ENCODE results near the gene MTA1.

The MTA1 gene

DNA sequence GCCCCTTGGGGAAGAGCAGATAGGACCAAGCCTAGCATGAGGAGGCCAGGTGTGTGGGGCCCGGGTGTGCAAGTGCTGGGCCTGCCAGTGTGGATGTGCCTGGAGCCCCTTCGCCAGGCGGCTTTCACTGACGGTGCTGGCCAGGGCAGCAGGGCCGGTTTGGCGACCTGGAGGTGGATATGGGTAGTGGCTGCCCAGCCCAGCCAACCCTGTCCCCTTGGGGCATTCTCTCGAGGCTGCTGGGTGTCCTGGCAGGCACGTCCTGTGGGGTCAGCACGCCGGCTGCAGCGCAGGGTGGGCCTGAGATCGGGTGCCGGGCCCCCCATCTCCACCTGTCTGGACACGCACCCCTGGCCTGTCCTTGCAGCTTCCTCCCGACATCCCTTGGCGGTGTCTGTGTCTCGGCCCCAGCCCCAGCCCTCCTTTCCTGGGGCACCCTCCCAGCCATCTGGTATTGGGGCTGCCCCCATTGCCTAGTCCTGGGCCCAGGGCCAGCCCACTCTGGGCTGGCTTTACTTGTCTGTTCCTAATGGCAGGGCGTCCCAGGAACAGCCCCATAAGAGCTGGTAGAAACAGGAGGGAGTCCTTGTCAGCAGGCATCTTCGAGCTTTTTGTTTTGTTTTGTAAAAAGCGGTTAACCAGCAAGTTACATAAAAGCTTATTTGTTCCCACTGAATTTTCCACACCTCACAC is 47.8 kb downstream of the MTA1 start:
- DNase-seq, result no peak

GRCh38 chr14:105467942-105468471 is 48.4 kb downstream of the MTA1 start:
- no peak for DNase-seq

GRCh38 chr14:105468621-105469241 is 49.1 kb downstream of the MTA1 start:
- DNase-seq, result no peak

- DNase-seq, result no peak
Measured at GRCh38 chr14:105469456-105470349, 50.1 kb downstream of the MTA1 start.

GRCh38 chr14:105470350-105471296 is 51.0 kb downstream of the MTA1 start:
- DNase-seq, result no peak

GRCh38 chr14:105471297-105471821 is 51.7 kb downstream of the MTA1 start:
- DNase-seq, result no peak

- DNase-seq, result no peak
Measured at GRCh38 chr14:105471823-105472485, 52.3 kb downstream of the MTA1 start.

- no peak for DNase-seq
Measured at GRCh38 chr14:105472486-105472991, 52.9 kb downstream of the MTA1 start.

- DNase-seq, result peak; percentile 52
Measured at GRCh38 chr14:105473033-105473676, 53.5 kb downstream of the MTA1 start.

- DNase-seq, result peak; percentile 82
Measured at GRCh38 chr14:105473677-105474482, 54.3 kb downstream of the MTA1 start.

DNA sequence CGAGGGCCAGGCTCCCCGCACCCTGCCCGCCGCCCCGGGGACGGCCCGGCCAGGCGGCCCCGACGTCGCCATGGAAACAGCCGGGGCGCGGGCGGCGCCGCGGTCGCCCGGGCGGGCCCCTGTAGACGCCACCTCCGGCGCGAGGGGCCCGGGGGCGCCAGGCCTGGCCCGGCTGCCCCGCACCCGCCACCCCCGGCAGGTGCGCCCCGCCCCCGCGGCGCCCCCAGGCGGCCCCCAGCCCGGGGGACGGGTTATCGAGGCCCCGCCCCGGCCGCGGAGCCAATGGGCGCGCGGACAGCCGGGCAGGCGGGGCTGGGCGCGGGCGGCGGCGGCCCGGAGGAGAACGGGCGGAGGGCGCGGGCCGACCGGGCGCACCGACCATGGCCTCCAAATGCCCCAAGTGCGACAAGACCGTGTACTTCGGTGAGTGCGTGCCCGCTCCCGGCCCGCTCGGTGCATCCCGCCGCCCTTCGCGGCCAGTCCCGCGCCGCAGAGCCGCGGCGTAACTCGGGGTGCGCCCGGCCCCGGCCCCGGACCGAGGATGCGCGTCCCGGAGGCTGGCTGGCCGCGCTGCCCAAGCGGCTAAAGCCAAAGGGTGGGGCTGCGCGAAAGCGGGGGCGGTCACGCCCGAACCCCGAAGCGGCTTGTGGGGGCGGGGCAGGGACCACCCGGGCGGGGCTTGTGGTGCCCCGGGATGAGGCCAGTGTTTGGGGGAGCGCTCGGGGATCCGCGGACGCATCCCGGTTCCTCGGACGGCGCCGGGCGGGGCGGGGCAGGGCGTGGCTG is 55.0 kb downstream of the MTA1 start, which contains the start of gene CRIP2:
Gene CRIP2, plus strand, starts transcription at position 339 of the 786 bp plus-strand sequence. Its CDS starts 42 bp downstream, at position 381.
- DNase-seq, result peak; percentile 59

GRCh38 chr14:105475269-105476096 is 55.9 kb downstream of the MTA1 start:
- DNase-seq, result no peak

- DNase-seq, result no peak
Measured at GRCh38 chr14:105476097-105476830, 56.6 kb downstream of the MTA1 start.

DNA sequence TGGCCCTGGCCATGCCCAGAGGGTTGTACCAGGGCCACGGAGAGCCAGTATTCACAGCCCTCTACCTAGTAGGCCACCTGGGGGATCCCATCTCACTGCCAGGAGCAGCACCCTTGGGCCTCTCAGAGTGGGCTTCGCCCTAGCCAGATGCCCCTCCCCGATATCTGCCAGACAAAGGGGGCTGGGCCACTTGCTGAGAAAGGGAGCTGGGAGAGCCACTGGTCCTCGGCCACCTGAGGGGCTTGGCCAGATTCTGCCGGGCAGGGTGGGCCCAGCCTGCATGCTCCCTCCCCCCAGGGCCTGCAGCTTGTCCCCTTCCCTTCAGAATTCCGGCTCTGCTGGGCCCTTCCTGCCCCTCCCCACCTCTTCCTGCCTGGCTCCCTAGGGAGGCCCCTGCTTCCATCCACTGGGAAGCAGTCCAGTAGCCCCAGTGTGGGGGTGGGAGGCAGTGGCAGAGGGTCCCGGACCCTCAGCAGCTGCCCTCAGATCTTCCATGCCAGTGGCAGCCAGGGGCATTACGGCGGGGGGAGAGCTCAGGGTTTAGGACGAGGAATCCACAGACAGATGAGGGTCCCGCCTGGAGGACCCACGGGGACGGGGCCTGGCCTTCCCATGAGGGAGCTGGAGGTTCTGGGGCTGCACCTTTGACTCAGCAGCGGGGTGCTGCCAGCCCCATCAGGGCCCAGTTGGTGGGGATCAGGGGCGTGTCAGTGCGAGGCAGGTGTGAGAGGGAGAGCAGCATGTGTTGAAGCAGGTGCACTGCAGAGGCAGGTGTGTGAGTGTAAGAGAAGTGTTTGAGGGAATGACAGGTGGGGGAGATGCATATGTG is 57.4 kb downstream of the MTA1 start:
- no peak for DNase-seq

- DNase-seq, result no peak
Measured at GRCh38 chr14:105477660-105478397, 58.2 kb downstream of the MTA1 start.

Data from NCI-H1105 treated with DMSO at 0.1 percent for 48 hours (cell line).